K562 (cell line): Measurements from ENCODE around the gene DSCAM. TPM values are rescaled to one million over a fixed set of nuclear protein-coding genes. Genes with fewer than 3 reads are reported as not detected.

ENCODE experiments used
- ATAC-seq: fragments of 200-7000 bp; cut with Tn5 transposase; 3 replicates; pipeline ENCODE4 v1.9.1; 2020; ENCODE audit warnings: moderate library complexity
- BruUV-seq: library from RNA; stranded (reverse); fragments of 400-500 nt; replicated peaks from 2 replicates; lab custom pipeline; 2021; lab: Mats Ljungman, UMichigan
- CTCF ChIA-PET: fragments of 300-600 bp; formaldehyde crosslinking; extraction: SDS; loops from one replicate; lab custom pipeline; 2021; ENCODE audit warnings: low intra/inter-chr PET ratio; lab: Yijun Ruan, JAX
- POLR2A ChIA-PET: fragments of 300-600, 350-650 bp; sonication (Branson Sonifier 250); formaldehyde crosslinking; extraction: SDS; loops from one replicate; lab custom pipeline; 2021; ENCODE audit warnings: antibody characterized with exemption, inconsistent platforms; lab: Yijun Ruan, JAX
- DNase-seq, 4 experiments: peaks; one replicate each; pipeline versions ENCODE4 v3.0.0 to v3.0.0-alpha.2; 2011 to 2018; ENCODE audit warnings: low spot score in 3 of 4, mixed read lengths in 3 of 4; ENCODE audit errors: extremely low read depth in 1 of 4
- FAIRE-seq: peaks from 2 replicates; lab custom pipeline; 2011; peaks lifted over from hg19 to GRCh38; lab: Jason Lieb, UNC
- H2AFZ ChIP-seq: 2 replicates; pipeline ENCODE4 v1.6.0; 2011; ENCODE audit warnings: low read depth, low read length, control low read depth, inconsistent platforms
- H3K27ac ChIP-seq: fragments of 200-600 bp; 3 replicates; pipeline ENCODE4 v1.8.0; 2011; ENCODE audit warnings: low read depth, mild to moderate bottlenecking, control low read depth, inconsistent platforms, low read length, moderate library complexity, mixed read lengths; ENCODE audit errors: extremely low read depth
- H3K27me3 ChIP-seq, 2 experiments: fragments of 300-600 bp in 1 of 2; 2 replicates in 1 of 2; 3 replicates in 1 of 2; pipeline versions ENCODE4 v1.6.0 to v1.8.0; 2011; ENCODE audit warnings: inconsistent platforms in 2 of 2, low read length in 2 of 2, mild to moderate bottlenecking in 1 of 2, mixed read lengths in 1 of 2, moderate library complexity in 1 of 2; ENCODE audit not compliant: control insufficient read depth in 2 of 2, insufficient read depth in 2 of 2
- H3K36me3 ChIP-seq: fragments of 300-600 bp; 3 replicates; pipeline ENCODE4 v1.8.0; 2011; ENCODE audit warnings: mild to moderate bottlenecking, low read length, inconsistent platforms; ENCODE audit not compliant: control insufficient read depth, insufficient read depth
- H3K4me1 ChIP-seq, 2 experiments: fragments of 200-600 bp in 1 of 2; replicated peaks in 1 of 2; 2 replicates in 1 of 2; 3 replicates in 1 of 2; pipeline versions ENCODE4 v1.5.1 to v1.8.0; 2011; ENCODE audit warnings: inconsistent platforms in 2 of 2, low read length in 2 of 2, mild to moderate bottlenecking in 1 of 2, mixed read lengths in 1 of 2, moderate library complexity in 1 of 2; ENCODE audit not compliant: control insufficient read depth in 2 of 2, insufficient read depth in 2 of 2
- H3K4me2 ChIP-seq: 2 replicates; pipeline ENCODE4 v1.6.1; 2011; ENCODE audit warnings: low read length, control low read depth, inconsistent platforms, mixed read lengths; ENCODE audit not compliant: insufficient read depth
- H3K4me3 ChIP-seq: fragments of 200-600 bp; sonication (generic), shearing (Covaris generic); 2 replicates; pipeline ENCODE4 v1.5.1; 2016; ENCODE audit warnings: control low read depth, inconsistent platforms
- H3K79me2 ChIP-seq: fragments of 200-600 bp; 3 replicates; pipeline ENCODE4 v1.8.0; 2011; ENCODE audit warnings: low read length, inconsistent platforms; ENCODE audit not compliant: control insufficient read depth, insufficient read depth
- H3K9ac ChIP-seq, 2 experiments: 2 replicates each; pipeline versions ENCODE4 v1.6.0 to v1.6.1; 2011; ENCODE audit warnings: low read depth in 2 of 2, low read length in 2 of 2, control low read depth in 1 of 2, inconsistent platforms in 1 of 2, mild to moderate bottlenecking in 1 of 2, mixed read lengths in 1 of 2; ENCODE audit not compliant: insufficient read depth in 1 of 2
- H3K9me1 ChIP-seq: one replicate; pipeline ENCODE4 v1.6.0; 2011; ENCODE audit warnings: inconsistent platforms, mild to moderate bottlenecking, low read length, moderate library complexity; ENCODE audit not compliant: control insufficient read depth, insufficient read depth
- H3K9me3 ChIP-seq: replicated peaks from 2 replicates; pipeline ENCODE4 v1.5.1; 2011; ENCODE audit warnings: low read depth, low read length, inconsistent platforms; ENCODE audit not compliant: control insufficient read depth, insufficient read depth
- H4K20me1 ChIP-seq: replicated peaks from 2 replicates; pipeline ENCODE4 v1.6.1; 2011; ENCODE audit warnings: low read length, inconsistent platforms, mixed read lengths; ENCODE audit not compliant: control insufficient read depth, insufficient read depth
- ARHGAP35 ChIP-seq: fragments of 450-650 bp; IDR thresholded peaks from 2 replicates; pipeline ENCODE4 v1.6.1; 2018; ENCODE audit not compliant: partially characterized antibody
- EP300 ChIP-seq: IDR thresholded peaks from 2 replicates; pipeline ENCODE4 v1.6.1; 2012; ENCODE audit warnings: low read length, improper control_type of control experiment
- MTA2 ChIP-seq: fragments of 450-650 bp; IDR thresholded peaks from 2 replicates; pipeline ENCODE4 v1.6.1; 2016; ENCODE audit warnings: low read depth
- PTBP1 ChIP-seq: fragments of 200-400 bp; formaldehyde crosslinking; IDR thresholded peaks from 2 replicates; pipeline ENCODE4 v1.6.1; 2017; ENCODE audit warnings: low read depth, low read length
- SLC30A9 ChIP-seq: fragments of 250-450 bp; sonication (Bioruptor Pico); IDR thresholded peaks from 2 replicates; pipeline ENCODE4 v1.8.0; 2022; ENCODE audit warnings: mild to moderate bottlenecking, moderate library complexity
- SP1 ChIP-seq: sonication (generic); formaldehyde crosslinking; IDR thresholded peaks from 2 replicates; pipeline ENCODE4 v1.8.1; 2022; ENCODE audit warnings: mild to moderate bottlenecking, missing genetic modification reagents
- ZBTB7A ChIP-seq: IDR thresholded peaks from 2 replicates; pipeline ENCODE4 v1.6.1; 2011; ENCODE audit warnings: low read depth, mild to moderate bottlenecking, low read length, moderate library complexity, borderline replicate concordance; ENCODE audit not compliant: control insufficient read depth
- ZNF143 ChIP-seq: sonication (generic); formaldehyde crosslinking; IDR thresholded peaks from 2 replicates; pipeline ENCODE4 v1.9.0; 2022; ENCODE audit warnings: mild to moderate bottlenecking, missing genetic modification reagents
- WGBS: fragments of 100-300 bp; shearing (Covaris generic); methylation state at CpG from one replicate; pipeline ENCODE4 v1.1.6; 2016; ENCODE audit warnings: low coverage, mixed read lengths; ENCODE audit not compliant: insufficient coverage; ENCODE audit errors: missing lambda C conversion rate; 5-methylcytosine and 5-hydroxymethylcytosine counted together
- in situ Hi-C: fragments of 300-500 bp; cut with MboI; formaldehyde crosslinking; loops from 4 replicates; pipeline ENCODE4 v1.15.0; 2018; ENCODE audit warnings: inconsistent platforms, mixed read lengths
- intact Hi-C: fragments of 100-400 bp; cut with micrococcal nuclease; formaldehyde crosslinking; loops from 2 replicates; pipeline ENCODE4 v1.14.2; 2022
- polyA plus RNA-seq, 8 experiments: library from polyadenylated mRNA; depleted of rRNA in 4 of 8; stranded (reverse) in 5 of 8; unstranded in 3 of 8; fragments of >200 nt; fragmentation: Nextera tagmentation in 2 of 8; fragmentation: Illumina TruSeq in 1 of 8; extraction: Ambion mirVana in 2 of 8; extraction: Trizol in 1 of 8; gene quantifications; 2 replicates each; pipeline versions ENCODE4 v1.2.1 to v1.2.3, GENCODE V29; 2011 to 2014; ENCODE audit warnings: inconsistent platforms in 1 of 8, missing spikeins in 1 of 8
- total RNA-seq, 7 experiments: library from RNA; depleted of rRNA in 6 of 7; stranded (reverse); fragments of >200 nt in 6 of 7; fragmentation: Illumina TruSeq in 2 of 7; extraction: Trizol in 2 of 7; gene quantifications; 2 replicates each; pipeline versions ENCODE4 v1.2.1 to v1.2.3, GENCODE V29; 2011 to 2021; ENCODE audit warnings: low replicate concordance in 1 of 7
- TF ChIP-seq, protein P1 (sequence below), 2 experiments: IDR thresholded peaks; 2 replicates each; pipeline ENCODE4 v1.6.1; 2012; ENCODE audit warnings: improper control_type of control experiment in 2 of 2, low read depth in 2 of 2, low read length in 2 of 2, borderline replicate concordance in 1 of 2
- TF ChIP-seq, protein P2 (sequence below): fragments of 250-450 bp; sonication (Bioruptor Pico); IDR thresholded peaks from 2 replicates; pipeline ENCODE4 v1.5.0; 2020; ENCODE audit warnings: mild to moderate bottlenecking, borderline replicate concordance
- TF ChIP-seq, protein P3 (sequence below): sonication (generic); formaldehyde crosslinking; IDR thresholded peaks from 2 replicates; pipeline ENCODE4 v1.8.1; 2023; ENCODE audit warnings: mild to moderate bottlenecking, missing genetic modification reagents

The DSCAM gene
- total and polyA plus RNA-seq, 9 of the 15 experiments (the other 6 are each of a cell fraction or from before 2014, with no cell fraction given): not detected

DNA sequence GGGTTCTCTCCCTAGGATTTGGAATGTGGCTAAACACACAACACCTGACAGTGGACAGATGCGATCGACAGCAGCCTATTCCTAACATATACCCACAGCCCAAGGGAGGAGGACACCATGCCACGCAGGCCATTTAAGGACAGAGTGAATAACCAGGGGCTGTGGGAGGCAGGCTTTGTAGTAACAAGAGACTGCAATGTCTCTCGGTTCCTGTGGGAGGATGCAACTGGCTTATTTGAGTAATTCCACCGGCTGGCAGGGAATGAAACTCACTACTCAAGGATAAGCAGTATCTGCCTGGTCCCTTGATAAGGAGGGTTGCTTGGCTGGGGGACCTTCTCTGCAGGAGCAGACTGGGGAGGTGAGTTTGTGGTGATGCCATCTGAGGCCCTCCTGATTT is 870.2 kb downstream of the DSCAM start:
- in situ Hi-C loops: no loop called here
- H3K79me2 ChIP-seq: no peaks in the 10 kb centered on the region
- no peaks in the 10 kb centered on the region for H3K9me3 ChIP-seq
- ATAC-seq (no peak), DNase-seq (no peak), FAIRE-seq (no peak)
- no peak overlapping the region for H3K4me3 ChIP-seq
- ChIA-PET CTCF (no interaction called here), POLR2A (no interaction called here)
- 2% methylated on average over 5 of the region's 5 CpGs for WGBS
- H3K36me3 ChIP-seq: no peaks in the 10 kb centered on the region
- no peaks in the 10 kb centered on the region for H3K27me3 ChIP-seq
- H3K4me2 ChIP-seq: no peak overlapping the region
- no TSS peak for BruUV-seq
- TF ChIP-seq PTBP1: no peak
- TF ChIP-seq ARHGAP35: no peak
- TF ChIP-seq, protein P1, sequence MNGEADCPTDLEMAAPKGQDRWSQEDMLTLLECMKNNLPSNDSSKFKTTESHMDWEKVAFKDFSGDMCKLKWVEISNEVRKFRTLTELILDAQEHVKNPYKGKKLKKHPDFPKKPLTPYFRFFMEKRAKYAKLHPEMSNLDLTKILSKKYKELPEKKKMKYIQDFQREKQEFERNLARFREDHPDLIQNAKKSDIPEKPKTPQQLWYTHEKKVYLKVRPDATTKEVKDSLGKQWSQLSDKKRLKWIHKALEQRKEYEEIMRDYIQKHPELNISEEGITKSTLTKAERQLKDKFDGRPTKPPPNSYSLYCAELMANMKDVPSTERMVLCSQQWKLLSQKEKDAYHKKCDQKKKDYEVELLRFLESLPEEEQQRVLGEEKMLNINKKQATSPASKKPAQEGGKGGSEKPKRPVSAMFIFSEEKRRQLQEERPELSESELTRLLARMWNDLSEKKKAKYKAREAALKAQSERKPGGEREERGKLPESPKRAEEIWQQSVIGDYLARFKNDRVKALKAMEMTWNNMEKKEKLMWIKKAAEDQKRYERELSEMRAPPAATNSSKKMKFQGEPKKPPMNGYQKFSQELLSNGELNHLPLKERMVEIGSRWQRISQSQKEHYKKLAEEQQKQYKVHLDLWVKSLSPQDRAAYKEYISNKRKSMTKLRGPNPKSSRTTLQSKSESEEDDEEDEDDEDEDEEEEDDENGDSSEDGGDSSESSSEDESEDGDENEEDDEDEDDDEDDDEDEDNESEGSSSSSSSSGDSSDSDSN (IDR thresholded peaks at IDR 0.05; ENCODE audit: borderline replicate concordance in 1 of 2, low read depth in 2 of 2, low read length in 2 of 2): no peak
- TF ChIP-seq ZNF143 (CRISPR knock-in tag): no peak
- no peak for TF ChIP-seq SP1
- no peak for TF ChIP-seq SLC30A9 (CRISPR knock-in tag)
- no peak for TF ChIP-seq MTA2
- TF ChIP-seq ZBTB7A: no peak
- TF ChIP-seq, protein P2, sequence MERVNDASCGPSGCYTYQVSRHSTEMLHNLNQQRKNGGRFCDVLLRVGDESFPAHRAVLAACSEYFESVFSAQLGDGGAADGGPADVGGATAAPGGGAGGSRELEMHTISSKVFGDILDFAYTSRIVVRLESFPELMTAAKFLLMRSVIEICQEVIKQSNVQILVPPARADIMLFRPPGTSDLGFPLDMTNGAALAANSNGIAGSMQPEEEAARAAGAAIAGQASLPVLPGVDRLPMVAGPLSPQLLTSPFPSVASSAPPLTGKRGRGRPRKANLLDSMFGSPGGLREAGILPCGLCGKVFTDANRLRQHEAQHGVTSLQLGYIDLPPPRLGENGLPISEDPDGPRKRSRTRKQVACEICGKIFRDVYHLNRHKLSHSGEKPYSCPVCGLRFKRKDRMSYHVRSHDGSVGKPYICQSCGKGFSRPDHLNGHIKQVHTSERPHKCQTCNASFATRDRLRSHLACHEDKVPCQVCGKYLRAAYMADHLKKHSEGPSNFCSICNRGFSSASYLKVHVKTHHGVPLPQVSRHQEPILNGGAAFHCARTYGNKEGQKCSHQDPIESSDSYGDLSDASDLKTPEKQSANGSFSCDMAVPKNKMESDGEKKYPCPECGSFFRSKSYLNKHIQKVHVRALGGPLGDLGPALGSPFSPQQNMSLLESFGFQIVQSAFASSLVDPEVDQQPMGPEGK (CRISPR knock-in tag): no peak
- no peak for TF ChIP-seq EP300
- TF ChIP-seq, protein P3, sequence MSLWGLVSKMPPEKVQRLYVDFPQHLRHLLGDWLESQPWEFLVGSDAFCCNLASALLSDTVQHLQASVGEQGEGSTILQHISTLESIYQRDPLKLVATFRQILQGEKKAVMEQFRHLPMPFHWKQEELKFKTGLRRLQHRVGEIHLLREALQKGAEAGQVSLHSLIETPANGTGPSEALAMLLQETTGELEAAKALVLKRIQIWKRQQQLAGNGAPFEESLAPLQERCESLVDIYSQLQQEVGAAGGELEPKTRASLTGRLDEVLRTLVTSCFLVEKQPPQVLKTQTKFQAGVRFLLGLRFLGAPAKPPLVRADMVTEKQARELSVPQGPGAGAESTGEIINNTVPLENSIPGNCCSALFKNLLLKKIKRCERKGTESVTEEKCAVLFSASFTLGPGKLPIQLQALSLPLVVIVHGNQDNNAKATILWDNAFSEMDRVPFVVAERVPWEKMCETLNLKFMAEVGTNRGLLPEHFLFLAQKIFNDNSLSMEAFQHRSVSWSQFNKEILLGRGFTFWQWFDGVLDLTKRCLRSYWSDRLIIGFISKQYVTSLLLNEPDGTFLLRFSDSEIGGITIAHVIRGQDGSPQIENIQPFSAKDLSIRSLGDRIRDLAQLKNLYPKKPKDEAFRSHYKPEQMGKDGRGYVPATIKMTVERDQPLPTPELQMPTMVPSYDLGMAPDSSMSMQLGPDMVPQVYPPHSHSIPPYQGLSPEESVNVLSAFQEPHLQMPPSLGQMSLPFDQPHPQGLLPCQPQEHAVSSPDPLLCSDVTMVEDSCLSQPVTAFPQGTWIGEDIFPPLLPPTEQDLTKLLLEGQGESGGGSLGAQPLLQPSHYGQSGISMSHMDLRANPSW (CRISPR knock-in tag): no peak
- H3K9me1 ChIP-seq: no peaks in the 10 kb centered on the region
- no peak overlapping the region for H3K27ac ChIP-seq
- intact Hi-C loops: no loop called here
- no peak overlapping the region for H3K9ac ChIP-seq
- H3K4me1 ChIP-seq: no peaks in the 10 kb centered on the region
- H4K20me1 ChIP-seq: no peaks in the 10 kb centered on the region
- no peak overlapping the region for H2AFZ ChIP-seq
